Measurements from ENCODE around the gene FAF2.
"Not testable (repeated sequence)": the region's sequence is repeated elsewhere in the genome, so short reads cannot be mapped to it uniquely, and the experiment has no call there.

Gene FAF2

GRCh38 chr5:176550275-176550831 lies 102.2 kb downstream of the FAF2 start:
- Histone ChIP-seq H3K27me3 (no peaks in the 10 kb centered on the region), H3K9me3 (no peaks in the 10 kb centered on the region), H3K4me3 (ENCODE audit: low read depth in 1 of 2, low read length in 1 of 2) (peak overlapping the region; percentile 47 to 58), H3K4me1 (ENCODE audit: control insufficient read depth in 1 of 2, insufficient read depth in 1 of 2, low read depth in 1 of 2, low read length in 1 of 2) (peaks cover 69 to 98% of the 10 kb centered on the region in 2 experiments), H3K36me3 (no peaks in the 10 kb centered on the region), H3K27ac (peak overlapping the region; percentile 66)
- TF ChIP-seq, protein P1, sequence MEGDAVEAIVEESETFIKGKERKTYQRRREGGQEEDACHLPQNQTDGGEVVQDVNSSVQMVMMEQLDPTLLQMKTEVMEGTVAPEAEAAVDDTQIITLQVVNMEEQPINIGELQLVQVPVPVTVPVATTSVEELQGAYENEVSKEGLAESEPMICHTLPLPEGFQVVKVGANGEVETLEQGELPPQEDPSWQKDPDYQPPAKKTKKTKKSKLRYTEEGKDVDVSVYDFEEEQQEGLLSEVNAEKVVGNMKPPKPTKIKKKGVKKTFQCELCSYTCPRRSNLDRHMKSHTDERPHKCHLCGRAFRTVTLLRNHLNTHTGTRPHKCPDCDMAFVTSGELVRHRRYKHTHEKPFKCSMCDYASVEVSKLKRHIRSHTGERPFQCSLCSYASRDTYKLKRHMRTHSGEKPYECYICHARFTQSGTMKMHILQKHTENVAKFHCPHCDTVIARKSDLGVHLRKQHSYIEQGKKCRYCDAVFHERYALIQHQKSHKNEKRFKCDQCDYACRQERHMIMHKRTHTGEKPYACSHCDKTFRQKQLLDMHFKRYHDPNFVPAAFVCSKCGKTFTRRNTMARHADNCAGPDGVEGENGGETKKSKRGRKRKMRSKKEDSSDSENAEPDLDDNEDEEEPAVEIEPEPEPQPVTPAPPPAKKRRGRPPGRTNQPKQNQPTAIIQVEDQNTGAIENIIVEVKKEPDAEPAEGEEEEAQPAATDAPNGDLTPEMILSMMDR (IDR thresholded peaks at IDR 0.05), result no peak

DNA sequence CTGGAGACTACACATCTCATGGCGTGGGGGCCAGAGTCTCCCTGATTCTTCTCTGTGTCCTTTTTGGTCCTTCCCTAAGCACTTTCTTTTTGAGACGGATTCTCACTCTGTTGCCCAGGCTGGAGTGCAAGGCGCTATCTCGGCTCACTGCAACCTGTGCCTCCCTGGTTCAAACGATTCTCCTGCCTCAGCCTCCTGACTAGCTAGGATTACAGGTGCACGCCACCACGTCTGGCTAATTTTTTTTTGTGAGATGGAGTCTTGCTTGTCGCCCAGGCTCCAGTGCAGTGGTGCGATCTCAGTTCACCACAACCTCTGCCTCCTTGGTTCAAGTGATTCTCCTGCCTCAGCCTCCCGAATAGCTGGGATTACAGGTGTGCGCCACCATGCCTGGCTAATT lies 102.8 kb downstream of the FAF2 start:
- H3K9me3 ChIP-seq, H3K27me3 ChIP-seq, H3K36me3 ChIP-seq: not testable (repeated sequence)
- peak overlapping the region; percentile 47 to 58 for H3K4me3 ChIP-seq (ENCODE audit: low read depth in 1 of 2, low read length in 1 of 2)
- H3K4me1 ChIP-seq (ENCODE audit: control insufficient read depth in 1 of 2, insufficient read depth in 1 of 2, low read depth in 1 of 2, low read length in 1 of 2), result peaks cover 70 to 98% of the 10 kb centered on the region in 2 experiments
- peak overlapping the region; percentile 66 for H3K27ac ChIP-seq

GRCh38 chr5:176552332-176552869 lies 104.2 kb downstream of the FAF2 start:
- no peak overlapping the region for H3K4me3 ChIP-seq (ENCODE audit: low read depth in 1 of 2, low read length in 1 of 2)
- H3K9me3 ChIP-seq, result no peaks in the 10 kb centered on the region
- H3K27ac ChIP-seq, result no peak overlapping the region
- H3K36me3 ChIP-seq, result no peaks in the 10 kb centered on the region
- H3K27me3 ChIP-seq, result no peaks in the 10 kb centered on the region
- peaks cover 82 to 99% of the 10 kb centered on the region in 2 experiments for H3K4me1 ChIP-seq (ENCODE audit: control insufficient read depth in 1 of 2, insufficient read depth in 1 of 2, low read depth in 1 of 2, low read length in 1 of 2)
- TF ChIP-seq, protein P1 (IDR thresholded peaks at IDR 0.05), result no peak

DNA sequence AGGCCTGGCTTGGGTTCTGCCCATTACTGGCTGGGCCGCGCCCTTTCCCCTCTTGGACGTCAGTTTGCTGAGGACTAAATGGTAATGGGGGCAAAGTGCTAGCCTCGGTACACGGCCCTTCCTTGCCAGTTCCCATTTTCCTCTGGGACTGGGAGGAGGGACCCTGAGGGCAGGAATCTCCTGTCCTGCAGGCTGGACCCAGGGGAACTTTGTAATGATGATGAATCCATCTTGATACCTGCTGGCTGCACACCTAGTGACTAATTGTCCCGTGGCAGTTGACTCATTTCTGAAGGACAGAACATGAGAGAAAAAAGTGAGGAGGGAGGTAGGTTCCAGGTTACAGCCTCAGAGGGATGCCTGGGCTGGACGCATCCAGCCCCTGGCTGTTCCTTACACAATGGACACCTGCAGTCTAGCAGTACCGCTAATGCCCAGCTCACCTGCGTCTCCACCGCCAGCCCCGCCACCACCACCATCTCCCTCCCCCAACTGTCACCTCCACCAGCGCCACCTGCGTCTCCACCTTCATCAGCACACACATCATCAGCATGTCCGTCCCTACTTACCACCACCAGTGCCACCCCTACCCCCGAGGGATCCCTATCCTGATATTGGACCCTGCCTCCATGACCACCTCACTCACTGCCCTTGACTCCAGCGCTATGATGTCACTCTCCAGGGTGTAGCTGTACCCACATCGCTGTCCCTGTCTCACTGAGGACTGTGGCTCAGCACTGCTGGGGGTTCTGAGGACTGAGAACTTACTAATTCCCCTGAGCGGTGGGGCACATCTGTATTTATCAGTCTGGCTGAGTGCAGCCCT lies 105.3 kb downstream of the FAF2 start:
- Histone ChIP-seq H3K4me1 (ENCODE audit: control insufficient read depth in 1 of 2, insufficient read depth in 1 of 2, low read depth in 1 of 2, low read length in 1 of 2) (peaks cover 74 to 94% of the 10 kb centered on the region in 2 experiments), H3K36me3 (no peaks in the 10 kb centered on the region), H3K4me3 (ENCODE audit: low read depth in 1 of 2, low read length in 1 of 2) (no peak overlapping the region), H3K9me3 (no peaks in the 10 kb centered on the region), H3K27me3 (no peaks in the 10 kb centered on the region), H3K27ac (peak overlapping the region; percentile 86)
- TF ChIP-seq, protein P1 (IDR thresholded peaks at IDR 0.05), result no peak

GRCh38 chr5:176557846-176558245 lies 109.7 kb downstream of the FAF2 start:
- no peaks in the 10 kb centered on the region for H3K9me3 ChIP-seq
- TF ChIP-seq, protein P1 (IDR thresholded peaks at IDR 0.05), result no peak
- no peaks in the 10 kb centered on the region for H3K27me3 ChIP-seq
- H3K27ac ChIP-seq, result no peak overlapping the region
- H3K4me3 ChIP-seq (ENCODE audit: low read depth in 1 of 2, low read length in 1 of 2), result no peak overlapping the region
- H3K4me1 ChIP-seq (ENCODE audit: control insufficient read depth in 1 of 2, insufficient read depth in 1 of 2, low read depth in 1 of 2, low read length in 1 of 2), result peaks cover 58 to 63% of the 10 kb centered on the region in 2 experiments
- no peaks in the 10 kb centered on the region for H3K36me3 ChIP-seq
